GM10266 (cell line): ENCODE results near the gene UBE3B.

Experiments used
- DNase-seq: peaks from one replicate; pipeline ENCODE4 v3.0.0; 2012; ENCODE audit errors: extremely low spot score
- CTCF ChIP-seq: IDR thresholded peaks from 2 replicates; pipeline ENCODE4 v1.5.1; 2012; ENCODE audit warnings: mild to moderate bottlenecking, low read depth; ENCODE audit not compliant: control insufficient read depth, insufficient read depth; ENCODE audit errors: missing control alignments

Gene UBE3B

GRCh38 chr12:109558374-109559199 lies 81.2 kb downstream of the UBE3B start:
- TF ChIP-seq CTCF = no peak
- DNase-seq = no peak

DNA sequence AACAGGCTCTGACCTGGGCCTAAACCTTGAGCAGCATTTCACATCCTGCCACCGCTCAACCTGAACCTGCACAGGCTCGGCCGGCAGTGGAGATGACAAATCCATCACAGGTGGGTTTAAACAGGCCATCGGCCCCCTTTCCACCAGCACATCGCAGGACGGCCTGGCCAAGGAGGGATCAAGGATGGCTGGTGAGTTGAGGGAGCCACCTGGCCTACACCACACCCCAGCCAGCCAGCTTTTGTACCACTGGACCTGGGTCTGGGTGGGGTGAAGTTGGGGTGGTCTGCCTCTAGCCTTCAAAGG lies 81.7 kb downstream of the UBE3B start:
- no peak for DNase-seq
- TF ChIP-seq CTCF = no peak

DNA sequence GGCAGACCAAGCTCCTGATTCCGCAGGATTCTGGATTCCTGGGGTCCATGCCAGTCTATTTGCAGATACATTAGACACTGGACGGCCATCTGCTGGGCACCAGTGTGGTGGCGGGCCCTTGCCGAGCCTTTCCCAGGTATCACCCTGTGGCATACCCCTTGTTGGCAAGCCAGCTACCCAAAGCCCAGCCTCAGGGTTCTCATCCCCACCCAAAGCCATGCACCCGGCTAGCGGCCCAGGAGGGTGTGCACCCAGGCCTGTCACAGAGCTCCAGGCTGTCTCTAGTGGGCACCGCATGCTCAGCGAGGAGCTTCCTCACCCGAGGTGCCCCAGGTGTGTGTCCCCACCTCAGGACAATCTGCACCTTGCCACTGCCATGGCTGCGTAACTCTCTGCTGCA lies 82.2 kb downstream of the UBE3B start:
- DNase-seq = no peak

GRCh38 chr12:109560867-109561710 lies 83.7 kb downstream of the UBE3B start:
- no peak for TF ChIP-seq CTCF

More for the DNA sequence above, 82.2 kb downstream of the UBE3B start:
- TF ChIP-seq CTCF = no peak

GRCh38 chr12:109561711-109562030 lies 84.2 kb downstream of the UBE3B start:
- DNase-seq = no peak
- no peak for TF ChIP-seq CTCF

More at GRCh38 chr12:109560867-109561710, 83.7 kb downstream of the UBE3B start:
- DNase-seq = no peak

- TF ChIP-seq CTCF = no peak
- no peak for DNase-seq
Measured at GRCh38 chr12:109562871-109563270, 85.4 kb downstream of the UBE3B start.
